H1 (cell line): ENCODE results near the gene PTAR1. TPM values are rescaled to one million over a fixed set of nuclear protein-coding genes. Genes with fewer than 3 reads are reported as not detected.

Source experiments
- CTCF ChIA-PET: fragments of 300-600 bp; sonication (Branson Sonifier 250); formaldehyde crosslinking; loops from one replicate; lab custom pipeline; 2021; ENCODE audit not compliant: partially characterized antibody; lab: Charles Lee
- POLR2A ChIA-PET: fragments of 300-600 bp; sonication (Branson Sonifier 250); formaldehyde crosslinking; loops from one replicate; lab custom pipeline; 2021; ENCODE audit warnings: inconsistent platforms; ENCODE audit not compliant: partially characterized antibody; lab: Charles Lee
- DNase-seq, 2 experiments: peaks; one replicate each; pipeline versions ENCODE4 v3.0.0 to v3.0.0-alpha.2; 2010 to 2022; ENCODE audit warnings: low spot score in 2 of 2, low read depth in 1 of 2, mixed read lengths in 1 of 2
- FAIRE-seq: peaks from 2 replicates; lab custom pipeline; 2011; peaks lifted over from hg19 to GRCh38; lab: Jason Lieb, UNC
- H2AFZ ChIP-seq: 2 replicates; pipeline ENCODE4 v1.8.1; 2012; ENCODE audit warnings: low read length, inconsistent platforms
- H2AK5ac ChIP-seq: 2 replicates; pipeline ENCODE4 v1.6.1; 2013; ENCODE audit warnings: low read depth, low read length
- H2BK120ac ChIP-seq: replicated peaks from 2 replicates; pipeline ENCODE3; 2013; ENCODE audit warnings: low read depth, low read length, inconsistent platforms
- H2BK12ac ChIP-seq: 2 replicates; pipeline ENCODE4 v1.6.1; 2013; ENCODE audit warnings: low read depth, low read length
- H2BK15ac ChIP-seq: 2 replicates; pipeline ENCODE4 v1.6.1; 2013; ENCODE audit warnings: low read length
- H2BK20ac ChIP-seq: 2 replicates; pipeline ENCODE4 v1.6.1; 2013; ENCODE audit warnings: low read length
- H2BK5ac ChIP-seq: 2 replicates; pipeline ENCODE4 v1.6.1; 2013; ENCODE audit warnings: low read depth, low read length
- H3K14ac ChIP-seq: 2 replicates; pipeline ENCODE4 v1.6.1; 2013; ENCODE audit warnings: inconsistent platforms; ENCODE audit not compliant: insufficient read length
- H3K18ac ChIP-seq: 2 replicates; pipeline ENCODE4 v1.6.1; 2013; ENCODE audit warnings: low read length; ENCODE audit errors: extremely low read depth
- H3K23ac ChIP-seq: 2 replicates; pipeline ENCODE4 v1.6.1; 2013; ENCODE audit warnings: inconsistent platforms; ENCODE audit not compliant: insufficient read length
- H3K23me2 ChIP-seq: 2 replicates; pipeline ENCODE4 v1.6.1; 2013; ENCODE audit warnings: low read depth, low read length
- H3K27ac ChIP-seq: 2 replicates; pipeline ENCODE4 v1.6.1; 2011; ENCODE audit warnings: low read depth, low read length, inconsistent platforms
- H3K27me3 ChIP-seq, 4 experiments: replicated peaks in 1 of 4; 1 replicate in 1 of 4; 2 replicates in 3 of 4; pipeline versions ENCODE4 v1.6.1 to v1.8.1; 2011 to 2013; ENCODE audit warnings: low read length in 3 of 4, mild to moderate bottlenecking in 3 of 4, inconsistent platforms in 2 of 4, mixed read lengths in 2 of 4, moderate library complexity in 1 of 4; ENCODE audit not compliant: control insufficient read depth in 3 of 4, insufficient read depth in 3 of 4; ENCODE audit errors: extremely low read depth in 1 of 4
- H3K36me3 ChIP-seq, 4 experiments: 2 replicates each; pipeline versions ENCODE4 v1.6.1 to v1.8.1; 2011 to 2013; ENCODE audit warnings: mild to moderate bottlenecking in 4 of 4, low read length in 3 of 4, moderate library complexity in 2 of 4, control low read depth in 1 of 4, inconsistent platforms in 1 of 4; ENCODE audit not compliant: insufficient read depth in 4 of 4, control insufficient read depth in 2 of 4
- H3K4ac ChIP-seq: replicated peaks from 2 replicates; pipeline ENCODE3; 2013; ENCODE audit warnings: low read length, low read depth, mixed read lengths, inconsistent platforms; ENCODE audit not compliant: insufficient read length
- H3K4me1 ChIP-seq, 4 experiments: replicated peaks in 1 of 4; 1 replicate in 1 of 4; 2 replicates in 3 of 4; pipeline versions ENCODE4 v1.6.1 to v1.8.1; 2011 to 2013; ENCODE audit warnings: low read length in 3 of 4, inconsistent platforms in 2 of 4, mixed read lengths in 1 of 4; ENCODE audit not compliant: insufficient read depth in 4 of 4, control insufficient read depth in 3 of 4
- H3K4me2 ChIP-seq, 2 experiments: 2 replicates each; pipeline versions ENCODE4 v1.6.1 to v1.8.1; 2011 to 2013; ENCODE audit warnings: low read depth in 2 of 2, low read length in 2 of 2, control low read depth in 1 of 2, inconsistent platforms in 1 of 2, mild to moderate bottlenecking in 1 of 2; ENCODE audit not compliant: insufficient read depth in 1 of 2
- H3K4me3 ChIP-seq, 4 experiments: fragments of 200-600, 300-600 bp in 1 of 4; sonication (generic), shearing (Covaris generic), sonication (Bioruptor Twin) in 1 of 4; 2 replicates each; pipeline versions ENCODE4 v1.5.1 to v1.8.1; 2011 to 2016; ENCODE audit warnings: low read length in 4 of 4, low read depth in 3 of 4, control low read depth in 2 of 4, inconsistent platforms in 2 of 4, mild to moderate bottlenecking in 2 of 4, mixed read lengths in 1 of 4, moderate library complexity in 1 of 4; ENCODE audit not compliant: insufficient read depth in 2 of 4; ENCODE audit errors: extremely low read depth in 1 of 4
- H3K56ac ChIP-seq: replicated peaks from 2 replicates; pipeline ENCODE3; 2013; ENCODE audit warnings: low read depth, mild to moderate bottlenecking, mixed read lengths, low read length, inconsistent platforms; ENCODE audit not compliant: insufficient read length
- H3K79me1 ChIP-seq: 2 replicates; pipeline ENCODE4 v1.6.1; 2013; ENCODE audit warnings: low read depth, low read length, control low read depth
- H3K79me2 ChIP-seq, 2 experiments: 2 replicates each; pipeline versions ENCODE4 v1.6.1 to v1.8.1; 2012 to 2013; ENCODE audit warnings: low read length in 2 of 2, mild to moderate bottlenecking in 2 of 2, inconsistent platforms in 1 of 2; ENCODE audit not compliant: insufficient read depth in 2 of 2, control insufficient read depth in 1 of 2
- H3K9ac ChIP-seq, 4 experiments: replicated peaks in 1 of 4; 1 replicate in 1 of 4; 2 replicates in 3 of 4; pipeline versions ENCODE4 v1.6.1 to v1.8.1; 2011 to 2013; ENCODE audit warnings: low read depth in 3 of 4, low read length in 3 of 4, control low read depth in 2 of 4, mild to moderate bottlenecking in 2 of 4, moderate library complexity in 2 of 4, inconsistent platforms in 1 of 4; ENCODE audit errors: extremely low read depth in 1 of 4
- H3K9me3 ChIP-seq, 2 experiments: 2 replicates each; pipeline versions ENCODE4 v1.6.1 to v1.8.1; 2012 to 2013; ENCODE audit warnings: mild to moderate bottlenecking in 2 of 2, moderate library complexity in 2 of 2, control low read depth in 1 of 2, inconsistent platforms in 1 of 2, low read depth in 1 of 2, low read length in 1 of 2, mixed read lengths in 1 of 2; ENCODE audit not compliant: insufficient read depth in 2 of 2
- H4K20me1 ChIP-seq, 2 experiments: replicated peaks in 1 of 2; 2 replicates each; pipeline versions ENCODE3 to v1.8.1; 2011 to 2013; ENCODE audit warnings: inconsistent platforms in 2 of 2, low read length in 2 of 2, mild to moderate bottlenecking in 1 of 2; ENCODE audit not compliant: insufficient read depth in 2 of 2, control insufficient read depth in 1 of 2
- H4K5ac ChIP-seq: 2 replicates; pipeline ENCODE4 v1.6.1; 2013; ENCODE audit warnings: low read length, low read depth, mixed read lengths, inconsistent platforms; ENCODE audit not compliant: insufficient read length
- H4K8ac ChIP-seq: 2 replicates; pipeline ENCODE4 v1.8.0; 2013; ENCODE audit warnings: mild to moderate bottlenecking, moderate library complexity, low read length, inconsistent platforms; ENCODE audit not compliant: insufficient read depth; ENCODE audit errors: extremely low read depth
- H4K91ac ChIP-seq: replicated peaks from 2 replicates; pipeline ENCODE3; 2013; ENCODE audit warnings: low read length, mixed read lengths, inconsistent platforms; ENCODE audit not compliant: insufficient read length
- CHD2 ChIP-seq: IDR thresholded peaks from 2 replicates; pipeline ENCODE4 v1.6.1; 2012; ENCODE audit warnings: low read length, improper control_type of control experiment
- GTF2F1 ChIP-seq: IDR thresholded peaks from 2 replicates; pipeline ENCODE4 v1.6.1; 2012; ENCODE audit warnings: low read depth, low read length, improper control_type of control experiment, borderline replicate concordance
- HDAC2 ChIP-seq, 2 experiments: fragments of 300-600 bp in 1 of 2; sonication (generic) in 1 of 2; IDR thresholded peaks; 2 replicates each; pipeline ENCODE4 v1.6.1; 2011 to 2012; ENCODE audit warnings: low read depth in 2 of 2, low read length in 2 of 2, mild to moderate bottlenecking in 2 of 2, moderate library complexity in 2 of 2, borderline replicate concordance in 1 of 2, inconsistent platforms in 1 of 2
- JUN ChIP-seq: IDR thresholded peaks from 2 replicates; pipeline ENCODE4 v1.6.1; 2011; ENCODE audit warnings: low read depth, mild to moderate bottlenecking, improper control_type of control experiment, low read length
- JUND ChIP-seq: IDR thresholded peaks from 2 replicates; pipeline ENCODE4 v1.6.1; 2011; ENCODE audit warnings: mild to moderate bottlenecking, improper control_type of control experiment, low read length
- KDM4A ChIP-seq: IDR thresholded peaks from one replicate; pipeline ENCODE4 v1.7.1; 2012; ENCODE audit warnings: low read depth, mild to moderate bottlenecking, moderate library complexity, low read length, inconsistent platforms; ENCODE audit not compliant: severe bottlenecking
- MAFK ChIP-seq: IDR thresholded peaks from 2 replicates; pipeline ENCODE4 v1.6.1; 2012; ENCODE audit warnings: low read depth, mild to moderate bottlenecking, improper control_type of control experiment, low read length
- POLR2A ChIP-seq, 2 experiments: IDR thresholded peaks; 1 replicate in 1 of 2; 2 replicates in 1 of 2; pipeline ENCODE4 v1.6.1; 2011; ENCODE audit warnings: low read depth in 2 of 2, low read length in 2 of 2, mild to moderate bottlenecking in 2 of 2; ENCODE audit errors: control extremely low read depth in 1 of 2
- RFX5 ChIP-seq: IDR thresholded peaks from 2 replicates; pipeline ENCODE4 v1.6.1; 2011; ENCODE audit warnings: low read depth, low read length, improper control_type of control experiment, borderline replicate concordance
- SAP30 ChIP-seq: fragments of 300-600 bp; sonication (generic); IDR thresholded peaks from 2 replicates; pipeline ENCODE4 v1.7.1; 2012; ENCODE audit warnings: low read length, moderate library complexity, mild to moderate bottlenecking, inconsistent platforms; ENCODE audit not compliant: insufficient read depth, insufficient replicate concordance
- TBP ChIP-seq: IDR thresholded peaks from 2 replicates; pipeline ENCODE4 v1.6.1; 2011; ENCODE audit warnings: low read depth, low read length, improper control_type of control experiment
- TEAD4 ChIP-seq: IDR thresholded peaks from 2 replicates; pipeline ENCODE4 v1.6.1; 2012; ENCODE audit warnings: low read depth, low read length, inconsistent platforms, mixed read lengths
- WGBS, 2 experiments: shearing (Covaris generic) in 1 of 2; methylation state at CpG; one replicate each; pipeline versions ENCODE4 v1.1.6 to v1.1.7; 2013 to 2015; ENCODE audit warnings: low lambda C conversion rate in 2 of 2, mixed read lengths in 2 of 2, inconsistent platforms in 1 of 2, low coverage in 1 of 2, missing lambda C conversion rate in 1 of 2; ENCODE audit not compliant: insufficient replicate concordance in 2 of 2, insufficient coverage in 1 of 2, insufficient read length in 1 of 2; ENCODE audit errors: extremely low coverage in 1 of 2, missing lambda C conversion rate in 1 of 2; 5-methylcytosine and 5-hydroxymethylcytosine counted together
- polyA plus RNA-seq, 7 experiments: library from polyadenylated mRNA; depleted of rRNA in 3 of 7; stranded (reverse) in 5 of 7; unstranded in 2 of 7; fragments of >200 nt in 5 of 7; fragments of 200-250 nt in 2 of 7; gene quantifications; 1 replicate in 5 of 7; 2 replicates in 1 of 7; 4 replicates in 1 of 7; pipeline versions ENCODE4 v1.2.1 to v1.2.3, GENCODE V29; 2011 to 2013; ENCODE audit warnings: missing spikeins in 2 of 7, mixed read lengths in 2 of 7
- total RNA-seq: library from RNA; stranded (reverse); fragmentation: NEBNext Ultra II Directional; extraction: Animal tissue kit (Norgen Biotek cat#: 25700); gene quantifications from 2 replicates; pipeline ENCODE4 v1.2.1, GENCODE V29; 2021
- TF ChIP-seq, protein P1 (sequence below): IDR thresholded peaks from 2 replicates; pipeline ENCODE4 v1.6.1; 2012; ENCODE audit warnings: inconsistent platforms

The PTAR1 gene
- total and polyA plus RNA-seq, 2 of the 8 experiments (the other 6 are each of a cell fraction or from before 2014, with no cell fraction given): 19.5 to 84.9 TPM

DNA sequence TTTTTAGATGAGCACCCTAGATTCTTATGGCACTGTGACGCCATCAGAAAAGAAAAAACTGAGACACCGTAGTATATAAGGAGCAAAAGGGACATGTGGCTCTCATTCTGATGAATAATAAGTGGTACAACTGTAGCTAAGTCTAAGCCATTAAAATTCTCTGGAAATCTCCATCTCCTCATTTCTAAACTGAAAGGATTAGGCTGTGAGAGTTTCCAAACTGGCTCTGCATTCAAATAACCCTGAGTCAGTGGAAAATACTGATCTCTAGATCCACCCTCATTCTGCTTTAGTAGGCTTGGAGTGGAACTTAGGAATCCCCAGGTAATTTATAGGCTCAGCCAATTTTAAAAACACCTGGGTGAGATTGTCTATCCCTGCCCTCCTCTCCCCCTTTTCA is 28.5 kb downstream of the PTAR1 start:
- H4K20me1 ChIP-seq: peaks cover 0 to 2% of the 10 kb centered on the region in 2 experiments
- CTCF ChIA-PET: interaction anchor here (1.0 kb wide), 2 partner anchors 26 to 133 kb away, joined by 3 read pairs; no protein-coding TSS in a partner anchor
- peaks cover 11 to 84% (median 48%) of the 10 kb centered on the region in 4 experiments for H3K36me3 ChIP-seq
- no peak overlapping the region for H2AFZ ChIP-seq
- H3K23me2 ChIP-seq: no peaks in the 10 kb centered on the region; the same call in 1 of the 2 replicates
- no peak overlapping the region for H3K9ac ChIP-seq
- H3K4ac ChIP-seq: no peak overlapping the region
- no peaks in the 10 kb centered on the region for H3K9me3 ChIP-seq
- TF ChIP-seq MAFK (no peak), CHD2 (no peak), TBP (no peak), JUN (no peak), POLR2A (IDR thresholded peaks at IDR 0.05; ENCODE audit: control extremely low read depth in 1 of 2, low read depth in 2 of 2, low read length in 2 of 2) (no peak), TEAD4 (no peak), KDM4A (no peak), RFX5 (no peak), SAP30 (no peak), HDAC2 (IDR thresholded peaks at IDR 0.05; ENCODE audit: borderline replicate concordance in 1 of 2, low read depth in 2 of 2, low read length in 2 of 2) (no peak), GTF2F1 (no peak), JUND (no peak)
- TF ChIP-seq, protein P1, sequence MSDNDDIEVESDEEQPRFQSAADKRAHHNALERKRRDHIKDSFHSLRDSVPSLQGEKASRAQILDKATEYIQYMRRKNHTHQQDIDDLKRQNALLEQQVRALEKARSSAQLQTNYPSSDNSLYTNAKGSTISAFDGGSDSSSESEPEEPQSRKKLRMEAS: no peak
- TF ChIP-seq, all 59 proteins: peak for 0
- H4K5ac ChIP-seq: no peak overlapping the region
- FAIRE-seq (no peak), DNase-seq (no peak)
- no peak overlapping the region for H2BK120ac ChIP-seq
- H3K79me1 ChIP-seq: no peaks in the 10 kb centered on the region
- H3K27ac ChIP-seq: no peak overlapping the region
- H3K23ac ChIP-seq: no peak overlapping the region
- H3K18ac ChIP-seq: no peak overlapping the region
- no peak overlapping the region for H3K14ac ChIP-seq
- H2BK15ac ChIP-seq: no peak overlapping the region
- POLR2A ChIA-PET: interaction anchor here (1.0 kb wide), 1 partner anchor 19 kb away, joined by 5 read pairs; no protein-coding TSS in a partner anchor
- H2BK12ac ChIP-seq: no peak overlapping the region
- WGBS, 2 experiments: 100% methylated on average over 2 of the region's 2 CpGs; no CpG with 5 or more reads in 1 of the 2 experiments
- H3K4me2 ChIP-seq: no peak overlapping the region
- no peak overlapping the region for H2BK5ac ChIP-seq
- no peak overlapping the region for H2AK5ac ChIP-seq
- no peaks in the 10 kb centered on the region for H3K4me1 ChIP-seq
- H4K91ac ChIP-seq: no peak overlapping the region
- no peak overlapping the region for H2BK20ac ChIP-seq
- no peak overlapping the region for H4K8ac ChIP-seq
- no peak overlapping the region for H3K56ac ChIP-seq
- no peak overlapping the region for H3K4me3 ChIP-seq
- H3K27me3 ChIP-seq: no peaks in the 10 kb centered on the region
- H3K79me2 ChIP-seq: peaks cover 0 to 6% of the 10 kb centered on the region in 2 experiments; a peak in 1 of 4 replicates
